ENCODE measurements around the gene GLIS1. TPM values are rescaled to one million over a fixed set of nuclear protein-coding genes. Genes with fewer than 3 reads are reported as not detected.

The GLIS1 gene
- total and polyA plus RNA-seq, 2 of the 8 experiments (the other 6 are each of a cell fraction or from before 2014, with no cell fraction given) = 0.15 to 0.22 TPM

DNA sequence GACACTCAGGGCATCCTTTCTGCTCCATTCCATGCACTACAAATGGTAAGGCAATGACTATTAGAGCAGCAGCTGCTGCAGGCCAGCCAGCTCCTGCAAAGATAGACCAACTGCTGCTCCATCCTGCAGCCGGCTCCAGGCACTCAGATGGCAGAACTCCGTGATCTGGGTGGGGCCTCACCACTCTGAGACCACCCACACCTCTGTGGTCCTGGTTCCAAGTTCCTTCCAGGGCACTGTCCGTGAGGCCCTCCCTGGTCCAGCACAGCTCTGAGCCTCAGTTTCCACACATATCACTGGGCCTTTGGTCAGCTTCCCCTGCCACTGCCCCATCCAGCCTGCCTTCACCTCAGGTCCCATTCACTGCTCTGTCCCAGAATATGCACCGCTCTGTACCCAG lies 165.0 kb downstream of the GLIS1 start (continued):
- TF ChIP-seq, protein P1, sequence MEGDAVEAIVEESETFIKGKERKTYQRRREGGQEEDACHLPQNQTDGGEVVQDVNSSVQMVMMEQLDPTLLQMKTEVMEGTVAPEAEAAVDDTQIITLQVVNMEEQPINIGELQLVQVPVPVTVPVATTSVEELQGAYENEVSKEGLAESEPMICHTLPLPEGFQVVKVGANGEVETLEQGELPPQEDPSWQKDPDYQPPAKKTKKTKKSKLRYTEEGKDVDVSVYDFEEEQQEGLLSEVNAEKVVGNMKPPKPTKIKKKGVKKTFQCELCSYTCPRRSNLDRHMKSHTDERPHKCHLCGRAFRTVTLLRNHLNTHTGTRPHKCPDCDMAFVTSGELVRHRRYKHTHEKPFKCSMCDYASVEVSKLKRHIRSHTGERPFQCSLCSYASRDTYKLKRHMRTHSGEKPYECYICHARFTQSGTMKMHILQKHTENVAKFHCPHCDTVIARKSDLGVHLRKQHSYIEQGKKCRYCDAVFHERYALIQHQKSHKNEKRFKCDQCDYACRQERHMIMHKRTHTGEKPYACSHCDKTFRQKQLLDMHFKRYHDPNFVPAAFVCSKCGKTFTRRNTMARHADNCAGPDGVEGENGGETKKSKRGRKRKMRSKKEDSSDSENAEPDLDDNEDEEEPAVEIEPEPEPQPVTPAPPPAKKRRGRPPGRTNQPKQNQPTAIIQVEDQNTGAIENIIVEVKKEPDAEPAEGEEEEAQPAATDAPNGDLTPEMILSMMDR (IDR thresholded peaks at IDR 0.05; ENCODE audit: control extremely low read depth in 1 of 3, insufficient read depth in 1 of 3, low read depth in 1 of 3, low read length in 3 of 3) = no peak
- no peak for TF ChIP-seq JUN (IDR thresholded peaks at IDR 0.05; ENCODE audit: low read depth, low read length)
- TF ChIP-seq SP4 (IDR thresholded peaks at IDR 0.05; ENCODE audit: low read length) = no peak
- TF ChIP-seq HDAC6 (IDR thresholded peaks at IDR 0.05; ENCODE audit: low read depth, low read length) = no peak
- no peak for TF ChIP-seq CHD1 (IDR thresholded peaks at IDR 0.05; ENCODE audit: low read depth, low read length)
- no peak for TF ChIP-seq TAF7 (optimal IDR thresholded peaks at IDR 0.05; ENCODE audit: borderline replicate concordance, low read depth, low read length)
- TF ChIP-seq MAFK (IDR thresholded peaks at IDR 0.05; ENCODE audit: low read depth, low read length) = no peak
- no peak for TF ChIP-seq ATF3 (IDR thresholded peaks at IDR 0.05; ENCODE audit: insufficient read depth, low read depth, low read length)
- TF ChIP-seq YY1 (IDR thresholded peaks at IDR 0.05; ENCODE audit: low read depth, low read length) = no peak

All from H1 (cell line).